ENCODE results near the gene SERPINE2. TPM values are rescaled to one million over a fixed set of nuclear protein-coding genes. Genes with fewer than 3 reads are reported as not detected.
"Not testable (repeated sequence)": the region's sequence is repeated elsewhere in the genome, so short reads cannot be mapped to it uniquely, and the experiment has no call there.

Gene SERPINE2
- total RNA-seq, 6 experiments from 2014 or later = 145 to 385 (median 169) TPM

GRCh38 chr2:223944166-223944702, 94.9 kb downstream of the SERPINE2 start:
- Mint-ChIP-seq H3K27me3 (ENCODE audit: insufficient read depth) (peaks cover 1% of the 10 kb centered on the region; the same call in 1 of the 2 replicates), H3K27ac (peak overlapping the region; percentile 90), H3K4me1 (ENCODE audit: low read depth) (peaks cover 50% of the 10 kb centered on the region), H3K4me3 (peak overlapping the region; percentile 96), H3K36me3 (ENCODE audit: low read depth) (peaks cover 21% of the 10 kb centered on the region), H3K9me3 (peaks cover 4% of the 10 kb centered on the region)
- no peak for DNase-seq
- no peak for TF ChIP-seq CTCF (IDR thresholded peaks at IDR 0.05)

- peak; percentile 30 for DNase-seq
- peaks cover 52% of the 10 kb centered on the region for H3K4me1 Mint-ChIP-seq (ENCODE audit: low read depth)
- peaks cover 4% of the 10 kb centered on the region for H3K9me3 Mint-ChIP-seq
- TF ChIP-seq CTCF (IDR thresholded peaks at IDR 0.05) = no peak
- peak overlapping the region; percentile 90 for H3K27ac Mint-ChIP-seq
- peak overlapping the region; percentile 96 for H3K4me3 Mint-ChIP-seq
- peaks cover 22% of the 10 kb centered on the region for H3K36me3 Mint-ChIP-seq (ENCODE audit: low read depth)
- H3K27me3 Mint-ChIP-seq (ENCODE audit: insufficient read depth) = peaks cover 1% of the 10 kb centered on the region; the same call in 1 of the 2 replicates
Observed at GRCh38 chr2:223943561-223944008, 95.5 kb downstream of the SERPINE2 start.

DNA sequence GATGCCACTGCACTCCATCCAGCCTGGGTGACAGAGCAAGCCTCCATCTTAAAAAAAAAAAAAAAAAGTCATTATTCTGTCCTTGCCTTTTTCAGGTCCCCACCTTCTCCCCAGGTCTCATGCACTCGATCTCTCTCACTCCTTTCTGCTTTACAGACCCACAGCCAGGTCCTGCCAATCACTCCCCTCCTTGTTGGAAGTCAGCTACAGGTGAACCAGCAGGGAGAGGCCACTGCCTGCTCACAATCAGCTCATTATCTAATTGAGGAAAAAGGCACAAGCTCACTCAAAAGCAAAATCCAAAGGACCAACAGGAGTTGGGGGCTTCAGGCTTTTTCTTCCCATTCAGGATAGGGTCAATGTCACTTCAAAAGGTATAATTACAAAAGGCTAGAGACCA, 96.0 kb downstream of the SERPINE2 start:
- H3K9me3 Mint-ChIP-seq = peaks cover 4% of the 10 kb centered on the region
- H3K4me3 Mint-ChIP-seq = peak overlapping the region; percentile 96
- peaks cover 55% of the 10 kb centered on the region for H3K4me1 Mint-ChIP-seq (ENCODE audit: low read depth)
- H3K27me3 Mint-ChIP-seq (ENCODE audit: insufficient read depth) = peaks cover 1% of the 10 kb centered on the region; the same call in 1 of the 2 replicates
- peaks cover 22% of the 10 kb centered on the region for H3K36me3 Mint-ChIP-seq (ENCODE audit: low read depth)
- peak overlapping the region; percentile 90 for H3K27ac Mint-ChIP-seq
- DNase-seq = no peak
- no peak for TF ChIP-seq CTCF (IDR thresholded peaks at IDR 0.05)

GRCh38 chr2:223941579-223942277, 97.4 kb downstream of the SERPINE2 start:
- H3K9me3 Mint-ChIP-seq = peaks cover 4% of the 10 kb centered on the region
- H3K36me3 Mint-ChIP-seq (ENCODE audit: low read depth) = peaks cover 22% of the 10 kb centered on the region
- peak; percentile 75 for DNase-seq
- H3K27ac Mint-ChIP-seq = peak overlapping the region; percentile 94
- no peak for TF ChIP-seq CTCF (IDR thresholded peaks at IDR 0.05)
- peak overlapping the region; percentile 88 for H3K4me3 Mint-ChIP-seq
- no peaks in the 10 kb centered on the region for H3K27me3 Mint-ChIP-seq (ENCODE audit: insufficient read depth)
- H3K4me1 Mint-ChIP-seq (ENCODE audit: low read depth) = peaks cover 60% of the 10 kb centered on the region

GRCh38 chr2:223939438-223939837, 99.6 kb downstream of the SERPINE2 start:
- not testable (repeated sequence) for H3K27me3 Mint-ChIP-seq (ENCODE audit: insufficient read depth); H3K9me3 Mint-ChIP-seq; H3K4me3 Mint-ChIP-seq; H3K27ac Mint-ChIP-seq; DNase-seq
- Mint-ChIP-seq H3K4me1 (ENCODE audit: low read depth) (peaks cover 70% of the 10 kb centered on the region), H3K36me3 (ENCODE audit: low read depth) (peaks cover 22% of the 10 kb centered on the region)

GRCh38 chr2:223937535-223937934, 101.6 kb downstream of the SERPINE2 start:
- Mint-ChIP-seq H3K27me3 (ENCODE audit: insufficient read depth) (peaks cover 3% of the 10 kb centered on the region; the same call in 1 of the 2 replicates), H3K4me3 (no peak overlapping the region; the same call in 1 of the 2 replicates), H3K9me3 (no peaks in the 10 kb centered on the region; the same call in 1 of the 2 replicates), H3K36me3 (ENCODE audit: low read depth) (peaks cover 13% of the 10 kb centered on the region), H3K27ac (no peak overlapping the region), H3K4me1 (ENCODE audit: low read depth) (peaks cover 73% of the 10 kb centered on the region)
- no peak for TF ChIP-seq CTCF (IDR thresholded peaks at IDR 0.05)
- no peak for DNase-seq
